ENCODE measurements around the gene COL15A1. TPM values are rescaled to one million over a fixed set of nuclear protein-coding genes. Genes with fewer than 3 reads are reported as not detected.

COL15A1 gene
- polyA plus RNA-seq, 1 donor, result 19.7 TPM

GRCh38 chr9:98968601-98969337 lies 25.1 kb downstream of the COL15A1 start:
- Histone ChIP-seq H3K27ac (ENCODE audit: low read length) (no peak overlapping the region), H3K36me3 (ENCODE audit: control insufficient read depth, insufficient read depth, low read length) (no peaks in the 10 kb centered on the region), H3K4me1 (ENCODE audit: control insufficient read depth, insufficient read depth, low read length) (no peaks in the 10 kb centered on the region), H3K27me3 (ENCODE audit: control insufficient read depth, insufficient read depth, low read length) (peaks cover 7% of the 10 kb centered on the region), H3K9me3 (ENCODE audit: control insufficient read depth, low read depth, low read length) (no peaks in the 10 kb centered on the region), H3K4me3 (ENCODE audit: low read length) (no peak overlapping the region)
- 83% methylated on average over 3 of the region's 6 CpGs for WGBS (ENCODE audit: insufficient coverage, low lambda C conversion rate)
- no peak for DNase-seq

GRCh38 chr9:98970532-98971041 lies 26.9 kb downstream of the COL15A1 start:
- no CpG with 5 or more reads among the region's 7 CpGs for WGBS (ENCODE audit: insufficient coverage, low lambda C conversion rate)
- peaks cover 3% of the 10 kb centered on the region for H3K4me1 ChIP-seq (ENCODE audit: control insufficient read depth, insufficient read depth, low read length)
- H3K36me3 ChIP-seq (ENCODE audit: control insufficient read depth, insufficient read depth, low read length), result no peaks in the 10 kb centered on the region
- DNase-seq, result no peak
- H3K9me3 ChIP-seq (ENCODE audit: control insufficient read depth, low read depth, low read length), result no peaks in the 10 kb centered on the region
- no peak overlapping the region for H3K4me3 ChIP-seq (ENCODE audit: low read length)
- peaks cover 15% of the 10 kb centered on the region for H3K27me3 ChIP-seq (ENCODE audit: control insufficient read depth, insufficient read depth, low read length)
- H3K27ac ChIP-seq (ENCODE audit: low read length), result no peak overlapping the region

- Histone ChIP-seq H3K4me3 (ENCODE audit: low read length) (no peak overlapping the region), H3K27me3 (ENCODE audit: control insufficient read depth, insufficient read depth, low read length) (peaks cover 23% of the 10 kb centered on the region), H3K36me3 (ENCODE audit: control insufficient read depth, insufficient read depth, low read length) (no peaks in the 10 kb centered on the region), H3K27ac (ENCODE audit: low read length) (no peak overlapping the region), H3K9me3 (ENCODE audit: control insufficient read depth, low read depth, low read length) (no peaks in the 10 kb centered on the region), H3K4me1 (ENCODE audit: control insufficient read depth, insufficient read depth, low read length) (peaks cover 3% of the 10 kb centered on the region)
- WGBS (ENCODE audit: insufficient coverage, low lambda C conversion rate), result no CpG with 5 or more reads among the region's 20 CpGs
- DNase-seq, result peak in 1 of 2 donors; percentile 31
These were observed 27.6 kb downstream of the COL15A1 start for GRCh38 chr9:98971168-98971914.

- peaks cover 3% of the 10 kb centered on the region for H3K4me1 ChIP-seq (ENCODE audit: control insufficient read depth, insufficient read depth, low read length)
These were observed 28.2 kb downstream of the COL15A1 start for GRCh38 chr9:98971915-98972223.

GRCh38 chr9:98972716-98973115 lies 29.0 kb downstream of the COL15A1 start:
- H3K27ac ChIP-seq (ENCODE audit: low read length), result no peak overlapping the region
- no peaks in the 10 kb centered on the region for H3K9me3 ChIP-seq (ENCODE audit: control insufficient read depth, low read depth, low read length)
- H3K27me3 ChIP-seq (ENCODE audit: control insufficient read depth, insufficient read depth, low read length), result peaks cover 24% of the 10 kb centered on the region
- peaks cover 3% of the 10 kb centered on the region for H3K4me1 ChIP-seq (ENCODE audit: control insufficient read depth, insufficient read depth, low read length)
- no peak overlapping the region for H3K4me3 ChIP-seq (ENCODE audit: low read length)
- no peak for DNase-seq
- WGBS (ENCODE audit: insufficient coverage, low lambda C conversion rate), result no CpG with 5 or more reads among the region's 3 CpGs
- H3K36me3 ChIP-seq (ENCODE audit: control insufficient read depth, insufficient read depth, low read length), result no peaks in the 10 kb centered on the region

More at GRCh38 chr9:98971915-98972223, 28.2 kb downstream of the COL15A1 start:
- no peaks in the 10 kb centered on the region for H3K9me3 ChIP-seq (ENCODE audit: control insufficient read depth, low read depth, low read length)
- no CpG with 5 or more reads among the region's 6 CpGs for WGBS (ENCODE audit: insufficient coverage, low lambda C conversion rate)
- H3K4me3 ChIP-seq (ENCODE audit: low read length), result no peak overlapping the region
- no peak for DNase-seq
- H3K36me3 ChIP-seq (ENCODE audit: control insufficient read depth, insufficient read depth, low read length), result no peaks in the 10 kb centered on the region
- H3K27me3 ChIP-seq (ENCODE audit: control insufficient read depth, insufficient read depth, low read length), result peaks cover 24% of the 10 kb centered on the region
- H3K27ac ChIP-seq (ENCODE audit: low read length), result no peak overlapping the region

GRCh38 chr9:98973171-98973570 lies 29.5 kb downstream of the COL15A1 start:
- Histone ChIP-seq H3K27me3 (ENCODE audit: control insufficient read depth, insufficient read depth, low read length) (peaks cover 24% of the 10 kb centered on the region), H3K9me3 (ENCODE audit: control insufficient read depth, low read depth, low read length) (no peaks in the 10 kb centered on the region), H3K27ac (ENCODE audit: low read length) (no peak overlapping the region), H3K36me3 (ENCODE audit: control insufficient read depth, insufficient read depth, low read length) (no peaks in the 10 kb centered on the region), H3K4me1 (ENCODE audit: control insufficient read depth, insufficient read depth, low read length) (peaks cover 3% of the 10 kb centered on the region), H3K4me3 (ENCODE audit: low read length) (no peak overlapping the region)
- WGBS (ENCODE audit: insufficient coverage, low lambda C conversion rate), result 77% methylated on average over 3 of the region's 9 CpGs
- DNase-seq, result no peak

- H3K27me3 ChIP-seq (ENCODE audit: control insufficient read depth, insufficient read depth, low read length), result peaks cover 24% of the 10 kb centered on the region
- peaks cover 3% of the 10 kb centered on the region for H3K4me1 ChIP-seq (ENCODE audit: control insufficient read depth, insufficient read depth, low read length)
- no peak for DNase-seq
- H3K36me3 ChIP-seq (ENCODE audit: control insufficient read depth, insufficient read depth, low read length), result no peaks in the 10 kb centered on the region
- no peak overlapping the region for H3K27ac ChIP-seq (ENCODE audit: low read length)
- H3K9me3 ChIP-seq (ENCODE audit: control insufficient read depth, low read depth, low read length), result no peaks in the 10 kb centered on the region
- no peak overlapping the region for H3K4me3 ChIP-seq (ENCODE audit: low read length)
- no CpG with 5 or more reads among the region's 6 CpGs for WGBS (ENCODE audit: insufficient coverage, low lambda C conversion rate)
These were observed 29.9 kb downstream of the COL15A1 start for GRCh38 chr9:98973576-98973975.

GRCh38 chr9:98974106-98974505 lies 30.4 kb downstream of the COL15A1 start:
- Histone ChIP-seq H3K27ac (ENCODE audit: low read length) (no peak overlapping the region), H3K36me3 (ENCODE audit: control insufficient read depth, insufficient read depth, low read length) (no peaks in the 10 kb centered on the region), H3K4me1 (ENCODE audit: control insufficient read depth, insufficient read depth, low read length) (peaks cover 3% of the 10 kb centered on the region), H3K9me3 (ENCODE audit: control insufficient read depth, low read depth, low read length) (no peaks in the 10 kb centered on the region), H3K4me3 (ENCODE audit: low read length) (no peak overlapping the region), H3K27me3 (ENCODE audit: control insufficient read depth, insufficient read depth, low read length) (peaks cover 24% of the 10 kb centered on the region)
- WGBS (ENCODE audit: insufficient coverage, low lambda C conversion rate), result no CpG with 5 or more reads among the region's 6 CpGs
- DNase-seq, result no peak

- Histone ChIP-seq H3K27ac (ENCODE audit: low read length) (no peak overlapping the region), H3K4me1 (ENCODE audit: control insufficient read depth, insufficient read depth, low read length) (peaks cover 3% of the 10 kb centered on the region), H3K9me3 (ENCODE audit: control insufficient read depth, low read depth, low read length) (no peaks in the 10 kb centered on the region), H3K27me3 (ENCODE audit: control insufficient read depth, insufficient read depth, low read length) (peaks cover 24% of the 10 kb centered on the region), H3K4me3 (ENCODE audit: low read length) (no peak overlapping the region), H3K36me3 (ENCODE audit: control insufficient read depth, insufficient read depth, low read length) (no peaks in the 10 kb centered on the region)
- WGBS (ENCODE audit: insufficient coverage, low lambda C conversion rate), result no CpG with 5 or more reads among the region's 10 CpGs
- DNase-seq, result no peak
These were observed 30.8 kb downstream of the COL15A1 start for GRCh38 chr9:98974554-98974953.

GRCh38 chr9:98974994-98975712 lies 31.4 kb downstream of the COL15A1 start:
- Histone ChIP-seq H3K27me3 (ENCODE audit: control insufficient read depth, insufficient read depth, low read length) (peaks cover 22% of the 10 kb centered on the region), H3K36me3 (ENCODE audit: control insufficient read depth, insufficient read depth, low read length) (no peaks in the 10 kb centered on the region), H3K27ac (ENCODE audit: low read length) (no peak overlapping the region), H3K4me3 (ENCODE audit: low read length) (no peak overlapping the region), H3K9me3 (ENCODE audit: control insufficient read depth, low read depth, low read length) (no peaks in the 10 kb centered on the region), H3K4me1 (ENCODE audit: control insufficient read depth, insufficient read depth, low read length) (peaks cover 3% of the 10 kb centered on the region)
- peak; percentile 74 to 77 for DNase-seq
- no CpG with 5 or more reads among the region's 33 CpGs for WGBS (ENCODE audit: insufficient coverage, low lambda C conversion rate)

Measured in large intestine (tissue), 3 donors.